GM21515 (cell line): ENCODE measurements around the gene MRGPRX3.
"Not testable (repeated sequence)": the region's sequence is repeated elsewhere in the genome, so short reads cannot be mapped to it uniquely, and the experiment has no call there.

ENCODE experiments used
- ATAC-seq: cut with Tn5 transposase; IDR thresholded peaks from one replicate; pipeline ENCODE4 v1.9.1; 2021; ENCODE audit not compliant: unreplicated experiment

MRGPRX3 gene

DNA sequence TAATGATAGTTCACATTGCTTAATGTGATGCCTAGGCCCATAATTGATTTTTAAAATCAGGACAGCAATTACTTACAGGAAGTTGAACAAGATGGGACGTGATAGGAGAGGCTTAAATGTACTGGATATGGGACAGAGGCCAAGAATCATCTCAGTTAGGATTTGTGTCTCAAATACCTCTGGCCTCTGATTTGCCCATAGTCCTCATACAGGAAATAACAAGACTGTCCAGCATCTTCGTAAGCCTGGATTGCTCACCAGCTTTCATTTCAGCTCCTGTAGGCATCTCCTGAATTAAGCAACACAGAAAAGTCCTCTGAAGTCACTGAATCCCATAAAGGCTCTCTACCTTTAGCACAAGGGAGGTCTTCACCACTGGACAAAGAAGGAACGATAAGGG lies at the start of gene MRGPRX3:
Gene MRGPRX3, plus strand, starts transcription at position 231 of the 400 bp plus-strand sequence. CDS start 4,632 bp downstream, outside the sequence.
- no peak for ATAC-seq

- no peak for ATAC-seq
Measured at GRCh38 chr11:18088366-18088765, 44.0 kb upstream of the MRGPRX3 start.

DNA sequence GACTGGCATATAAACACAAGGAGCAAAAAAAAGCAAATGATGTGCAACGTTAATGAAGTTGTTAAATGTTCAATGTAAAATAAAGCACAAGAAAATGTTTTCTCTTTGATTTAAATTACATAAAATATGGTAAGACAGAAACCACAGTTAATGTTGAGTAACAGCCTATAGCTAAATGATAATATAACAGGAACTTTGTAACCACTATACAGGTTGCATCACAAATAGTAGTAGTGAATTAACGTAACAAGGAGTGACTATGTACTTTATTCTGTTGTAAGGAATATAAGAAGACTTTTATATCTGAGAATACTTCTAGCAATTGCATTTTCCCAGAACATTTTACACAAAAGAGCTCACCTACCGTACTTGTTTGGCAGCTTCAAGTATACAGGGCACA lies 43.4 kb upstream of the MRGPRX3 start:
- no peak for ATAC-seq

DNA sequence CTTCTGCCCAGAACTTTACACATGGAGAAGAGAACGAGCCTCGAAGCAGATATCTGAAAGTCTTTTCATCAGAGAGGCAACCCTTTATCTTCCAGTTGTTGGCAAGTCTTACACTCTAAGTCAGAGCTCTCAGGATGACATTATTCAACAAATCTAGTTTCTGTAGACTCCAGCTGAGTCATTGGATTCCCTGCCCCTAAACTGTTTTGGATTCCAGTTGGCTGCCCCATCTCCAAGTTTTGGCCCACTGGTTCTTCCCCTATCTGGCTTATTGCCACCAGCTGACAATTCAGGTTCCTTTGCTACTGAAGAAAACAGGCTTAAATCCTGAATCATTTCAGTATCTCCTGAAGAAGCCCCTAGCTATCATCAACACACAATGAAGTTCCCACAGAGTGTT lies 40.6 kb upstream of the MRGPRX3 start:
- ATAC-seq, result no peak

GRCh38 chr11:18093959-18094358 lies 38.4 kb upstream of the MRGPRX3 start:
- ATAC-seq, result no peak

DNA sequence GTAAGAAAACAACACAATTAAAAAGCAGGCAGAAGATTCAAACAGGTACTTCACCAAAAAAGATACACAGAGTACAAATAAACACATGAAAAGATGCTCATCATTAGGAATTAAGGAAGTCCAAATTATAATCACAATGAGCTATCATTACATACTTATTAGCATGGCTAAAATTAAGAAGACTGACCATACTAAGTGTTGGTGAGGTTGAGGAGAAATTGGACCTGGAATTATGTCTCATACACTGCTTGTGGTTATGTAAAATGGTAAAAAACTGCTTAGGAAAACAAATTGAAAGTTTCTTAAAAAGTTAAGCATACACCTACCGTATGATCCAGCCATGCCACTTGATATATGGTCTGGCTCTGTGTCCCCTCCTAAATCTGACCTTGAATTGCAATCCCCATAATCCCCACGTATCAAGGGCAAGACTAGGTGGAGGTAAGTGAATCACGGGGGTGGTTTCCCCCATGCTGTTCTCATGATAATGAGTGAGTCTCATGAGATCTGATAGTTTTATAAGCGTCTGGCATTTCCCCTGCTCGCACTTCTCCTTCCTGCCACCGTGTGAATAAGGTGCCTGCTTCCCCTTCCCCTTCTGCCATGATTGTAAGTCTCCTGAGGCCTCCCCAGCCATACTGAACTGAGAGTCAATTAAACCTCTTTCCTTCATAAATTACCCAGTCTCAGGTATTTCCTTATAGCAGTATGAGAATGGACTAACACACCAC lies 31.3 kb upstream of the MRGPRX3 start:
- ATAC-seq, result no peak

DNA sequence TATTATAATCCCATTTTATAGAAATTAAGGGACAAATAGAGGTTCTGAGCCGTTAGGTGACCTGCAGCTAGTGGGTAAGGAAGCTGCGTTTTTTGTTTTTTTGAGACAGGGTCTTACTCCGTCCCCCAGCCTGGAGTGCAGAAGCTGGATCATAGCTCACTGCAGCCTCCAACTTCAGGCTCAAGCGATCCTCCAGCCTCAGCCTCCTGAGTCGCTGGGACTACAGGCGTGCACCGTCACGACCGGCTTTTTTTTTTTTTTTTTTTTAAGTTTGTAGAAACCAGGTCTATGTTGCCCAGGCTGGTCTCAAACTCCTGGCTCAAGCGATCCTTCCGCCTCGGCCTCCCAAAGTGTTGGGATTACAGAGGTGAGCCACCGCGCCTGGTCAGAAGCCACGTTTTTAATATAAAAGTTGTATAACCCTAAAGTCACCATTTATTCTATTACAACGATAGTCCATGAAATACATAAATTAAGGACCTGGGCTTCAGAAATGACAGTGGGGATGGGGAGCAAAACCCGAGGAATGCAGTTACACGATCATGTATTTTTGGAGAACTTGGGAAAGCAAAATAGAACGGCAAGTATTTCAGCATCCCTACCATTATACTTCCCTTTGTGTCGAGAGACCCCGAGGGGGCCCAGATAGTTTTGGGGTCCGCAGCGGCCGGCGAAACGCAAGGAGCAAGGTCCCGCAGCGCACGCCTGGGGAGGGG lies 27.1 kb upstream of the MRGPRX3 start:
- ATAC-seq, result no peak

DNA sequence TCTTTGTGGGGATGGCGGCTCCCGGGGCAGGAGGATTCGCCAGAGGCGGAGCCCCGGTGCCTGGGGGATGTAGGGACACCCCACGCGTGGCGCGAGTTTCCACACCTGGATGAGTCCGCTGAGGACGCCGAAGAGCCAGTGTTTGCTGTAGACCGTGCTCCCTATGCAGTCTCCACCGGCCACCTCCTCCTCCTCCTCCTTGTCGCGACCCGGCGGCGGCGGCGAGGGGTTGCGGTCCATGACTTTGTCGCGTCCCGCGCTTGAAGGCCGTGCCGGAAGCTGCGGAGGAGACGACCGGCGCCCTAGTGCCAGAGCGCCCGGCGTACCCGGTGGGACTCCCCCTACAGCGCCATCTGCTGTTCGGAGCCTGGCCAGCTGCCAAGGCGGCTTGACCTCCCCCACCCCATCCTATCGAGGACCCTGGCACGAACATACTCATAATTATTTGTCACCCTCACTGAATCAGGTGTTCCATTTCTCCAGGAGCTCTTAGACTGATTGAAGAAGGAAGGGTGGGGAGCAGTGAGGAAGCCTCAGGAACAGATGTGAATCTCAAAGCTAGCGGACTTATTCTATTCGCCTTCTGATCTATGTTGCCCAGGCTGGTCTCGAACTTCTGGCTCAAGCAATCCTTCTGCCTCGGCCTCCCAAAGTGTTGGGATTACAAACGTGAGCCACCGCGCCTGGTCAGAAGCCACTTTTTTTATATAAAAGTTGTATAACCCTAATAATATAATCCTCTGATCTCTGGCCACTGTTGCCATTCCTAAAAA lies 26.4 kb upstream of the MRGPRX3 start, which contains the start of gene SAAL1:
Gene SAAL1, minus strand, starts transcription at position 281 of the 773 bp plus-strand sequence. Its CDS starts 41 bp downstream, at position 240.
- ATAC-seq, result peak; percentile 97

DNA sequence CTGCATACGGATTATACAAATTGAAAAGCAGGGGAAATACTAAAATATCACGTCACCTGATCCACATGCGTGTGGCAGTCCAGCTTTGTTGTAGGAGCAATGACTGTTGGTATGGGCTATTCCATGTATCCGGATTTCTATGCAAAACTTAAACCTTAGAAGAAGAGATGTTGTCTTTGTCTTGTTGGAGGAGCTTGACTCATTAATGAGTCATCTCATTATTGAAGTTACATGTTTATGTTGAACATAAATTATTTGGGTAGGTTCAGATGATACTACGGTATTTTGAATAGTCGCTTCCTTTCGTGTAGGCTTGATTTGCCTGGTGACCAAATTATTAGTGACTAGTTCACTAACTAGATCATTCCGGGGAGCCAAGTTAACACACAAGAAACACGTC lies 25.7 kb upstream of the MRGPRX3 start:
- ATAC-seq, result no peak

DNA sequence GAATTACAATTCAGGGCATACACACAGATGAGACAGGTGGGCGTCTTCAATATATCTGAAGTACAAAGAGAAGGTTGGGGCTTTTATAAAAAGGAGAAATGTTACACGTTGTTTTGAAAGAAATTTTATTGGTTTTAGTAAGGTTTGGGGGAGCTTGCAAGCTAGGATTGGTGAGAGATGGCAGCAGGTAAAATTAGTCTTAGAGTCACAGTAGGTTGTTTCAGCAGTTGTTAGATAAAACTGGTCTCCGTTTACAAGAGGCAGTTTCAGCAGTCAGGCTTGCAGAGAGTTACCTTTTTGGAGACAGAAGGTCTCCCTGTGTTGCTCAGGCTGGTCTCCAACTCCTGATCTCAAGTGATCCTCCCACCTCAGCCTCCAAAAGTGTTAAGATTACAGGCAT lies 24.1 kb upstream of the MRGPRX3 start:
- no peak for ATAC-seq

DNA sequence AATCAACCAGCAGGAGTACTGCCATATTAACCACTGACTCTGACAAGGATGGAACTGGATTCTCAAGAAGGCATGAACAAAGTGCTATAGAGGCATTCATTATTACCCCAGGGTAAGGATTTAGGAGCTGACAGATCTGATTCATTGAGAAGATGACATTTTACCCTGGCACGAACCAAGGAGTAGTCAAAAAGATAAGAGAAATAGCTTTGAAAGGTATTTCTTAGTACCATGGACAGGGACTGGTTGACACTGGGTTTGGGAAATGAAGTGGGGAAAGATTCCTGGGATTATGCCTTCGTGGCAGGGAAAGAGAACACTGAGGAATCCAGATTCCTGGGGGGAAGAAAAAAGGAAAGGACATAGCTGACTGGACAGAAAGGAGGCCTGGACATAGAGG lies 21.4 kb upstream of the MRGPRX3 start:
- ATAC-seq, result no peak

DNA sequence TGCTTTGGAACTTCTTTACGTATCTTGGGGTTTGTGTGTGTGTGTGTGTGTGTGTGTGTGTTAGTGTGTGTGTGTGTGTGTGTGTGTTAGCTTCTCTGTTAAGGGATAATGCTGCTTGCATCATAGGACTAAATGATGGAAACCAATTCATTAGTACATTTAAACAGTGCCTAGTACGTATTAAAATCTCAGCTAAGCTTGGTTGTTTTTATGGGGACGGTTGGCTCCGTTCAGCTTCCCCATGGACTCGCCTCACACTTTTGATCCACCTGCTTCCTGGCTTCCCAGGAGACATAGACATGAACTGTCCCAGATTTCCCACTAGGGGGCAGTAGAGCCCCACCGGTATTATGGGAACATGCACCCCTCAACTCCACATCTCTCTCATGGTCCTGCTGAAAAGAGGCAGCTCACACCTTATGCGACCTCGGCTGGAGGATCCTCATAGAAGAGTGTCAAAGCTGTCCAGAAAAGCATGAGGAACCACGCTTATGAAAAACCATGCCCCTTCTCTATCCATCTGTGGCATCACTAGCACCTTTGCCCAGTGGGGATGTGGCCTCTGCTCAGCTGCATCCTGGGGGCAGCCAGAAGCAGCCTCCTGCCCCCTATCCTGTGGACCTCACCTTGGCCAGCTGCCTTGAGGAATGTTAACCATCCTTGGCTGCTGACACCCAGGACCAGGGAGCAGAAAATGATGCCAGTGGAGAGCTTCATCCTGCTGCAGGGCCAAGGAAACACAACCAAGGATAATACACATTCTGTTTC lies 16.8 kb upstream of the MRGPRX3 start:
- ATAC-seq, result peak; percentile 90

- not testable (repeated sequence) for ATAC-seq
Measured at GRCh38 chr11:18121331-18121828, 11.0 kb upstream of the MRGPRX3 start.

DNA sequence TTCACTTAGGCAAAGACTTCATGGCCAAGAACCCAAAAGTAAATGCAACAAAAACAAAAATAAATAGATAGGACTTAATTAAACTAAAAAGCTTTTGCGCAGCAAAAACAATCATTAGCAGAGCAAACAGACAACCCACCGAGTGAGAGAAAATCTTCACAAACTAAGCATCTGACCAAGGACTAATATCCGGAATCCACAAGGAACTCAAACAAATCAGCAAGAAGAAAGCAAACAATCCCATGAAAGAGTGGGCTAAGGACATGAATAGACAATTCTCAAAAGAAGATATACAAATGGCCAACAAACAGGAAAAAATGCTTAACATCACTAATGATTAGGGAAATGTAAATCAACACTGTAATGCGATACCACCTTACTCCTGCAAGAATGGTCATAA lies 1.3 kb upstream of the MRGPRX3 start:
- not testable (repeated sequence) for ATAC-seq

DNA sequence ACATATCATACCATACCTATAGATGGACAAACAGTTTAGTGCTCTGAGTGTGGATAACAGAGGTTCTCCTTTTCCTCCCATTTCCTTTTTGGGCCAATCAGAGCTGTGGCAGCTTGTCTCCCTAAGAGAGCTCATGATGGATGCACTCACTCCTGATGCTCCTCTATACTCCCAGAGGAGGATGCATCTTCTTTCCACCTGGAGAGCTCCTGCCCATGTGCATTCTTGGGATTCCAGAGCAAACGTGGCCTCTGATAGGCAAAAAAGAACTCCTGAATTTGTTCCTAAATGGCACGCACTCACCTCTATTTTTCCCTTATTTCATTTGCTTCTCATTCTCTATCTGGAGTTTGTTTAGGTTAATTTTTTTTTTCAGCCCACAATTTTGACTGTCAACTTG lies 2.9 kb downstream of the MRGPRX3 start:
- no peak for ATAC-seq

GRCh38 chr11:18137186-18137800 lies 4.9 kb downstream of the MRGPRX3 start:
- ATAC-seq, result no peak

- no peak for ATAC-seq
Measured at GRCh38 chr11:18140145-18140544, 7.8 kb downstream of the MRGPRX3 start.

GRCh38 chr11:18144243-18144642 lies 11.9 kb downstream of the MRGPRX3 start:
- ATAC-seq, result no peak

DNA sequence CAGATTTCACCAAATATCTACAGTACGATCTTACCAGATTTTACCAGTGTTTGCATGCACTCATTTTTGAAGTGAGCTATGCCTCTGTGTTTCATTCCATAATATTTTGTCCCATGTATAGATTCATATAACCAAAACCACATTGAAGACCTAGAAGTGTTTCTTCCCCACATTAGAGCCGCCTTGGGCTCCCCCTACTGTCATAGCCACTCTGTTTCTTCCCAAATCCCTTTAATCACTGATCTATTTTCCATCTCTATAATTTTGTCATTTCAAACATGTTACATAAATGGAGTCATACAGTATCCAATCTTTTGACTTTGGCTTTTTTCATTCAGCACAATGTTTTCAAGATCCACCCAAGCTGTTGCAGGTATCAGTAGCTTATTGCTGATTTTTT lies 12.7 kb downstream of the MRGPRX3 start:
- ATAC-seq, result no peak

DNA sequence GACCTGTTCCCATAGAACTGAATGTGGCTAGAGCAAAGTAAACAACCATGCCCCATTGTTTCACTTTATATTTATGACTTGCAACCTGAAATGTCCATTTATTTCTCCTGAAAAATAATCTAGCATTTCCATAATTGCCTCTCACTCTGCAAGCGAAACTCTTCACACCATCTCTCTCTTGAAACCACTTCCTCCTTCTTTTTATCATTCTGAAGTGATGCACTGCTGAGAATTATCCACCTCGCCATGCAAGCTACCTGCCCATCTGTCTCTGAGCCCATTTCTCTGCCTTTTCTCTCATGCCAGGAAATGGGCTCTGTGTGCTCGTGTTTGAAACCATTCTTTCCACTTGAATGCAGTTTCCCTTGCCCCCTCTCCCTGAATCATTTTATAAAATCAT lies 13.5 kb downstream of the MRGPRX3 start:
- no peak for ATAC-seq
